ENCODE data around the gene ZFP42.
"Not testable (repeated sequence)": the region's sequence is repeated elsewhere in the genome, so short reads cannot be mapped to it uniquely, and the experiment has no call there.

Gene ZFP42

DNA sequence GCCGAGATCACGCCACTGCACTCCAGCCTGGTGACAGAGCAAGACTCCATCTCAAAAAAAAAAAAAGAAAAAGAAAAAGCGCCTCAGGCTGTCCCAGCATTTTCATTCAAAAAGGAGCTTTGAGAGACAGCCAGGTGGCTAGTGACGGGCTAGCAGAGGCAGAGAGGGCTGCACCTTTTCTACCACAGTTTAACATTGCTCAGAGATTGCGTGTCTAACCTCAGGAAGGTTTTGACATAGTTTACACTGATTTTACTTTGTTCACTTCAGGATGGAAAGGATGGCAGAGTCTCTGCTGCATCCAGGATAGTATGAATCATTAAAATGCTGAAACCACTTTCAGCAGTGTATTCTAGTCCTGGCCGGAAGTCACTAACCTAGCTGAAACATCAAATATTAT lies 28.1 kb downstream of the ZFP42 start:
- no peak for DNase-seq

DNA sequence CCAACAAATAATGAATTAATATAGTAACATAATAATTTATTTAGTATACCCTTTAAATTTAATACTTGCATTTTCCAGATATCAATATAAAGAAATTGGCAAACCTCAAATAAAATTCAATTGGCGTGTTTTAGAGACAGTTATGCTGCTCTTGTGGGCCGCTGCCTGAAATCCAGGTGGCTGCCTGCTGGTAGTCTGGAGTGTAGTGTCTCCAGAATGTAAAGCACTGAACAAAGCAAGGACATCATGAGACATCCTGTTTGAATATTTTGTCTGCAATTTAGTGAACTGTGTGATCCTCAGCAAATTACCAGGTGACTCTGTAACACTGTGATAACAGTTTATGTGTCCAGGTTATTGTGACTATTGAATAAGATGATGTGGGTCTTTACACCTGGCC lies 29.9 kb downstream of the ZFP42 start:
- no peak for DNase-seq

DNA sequence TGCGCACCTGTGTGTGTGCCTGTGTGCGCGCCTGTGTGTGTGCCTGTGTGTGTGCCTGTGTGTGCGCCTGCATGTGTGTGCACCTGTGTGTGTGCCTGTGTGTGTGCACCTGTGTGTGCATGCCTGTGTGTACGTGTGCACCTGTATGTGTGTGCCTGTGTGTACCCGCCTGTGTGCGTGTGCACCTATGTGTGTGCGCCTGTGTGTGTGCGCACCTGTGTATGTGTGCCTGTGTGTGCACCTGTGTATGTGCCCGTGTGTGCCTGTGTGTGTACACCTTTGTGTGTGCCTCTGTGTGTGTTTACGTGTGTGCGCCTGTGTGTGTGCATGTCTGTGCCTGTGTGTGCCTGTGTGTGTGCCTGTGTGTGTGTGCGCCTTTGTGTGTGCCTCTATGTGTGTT lies 33.5 kb downstream of the ZFP42 start:
- DNase-seq: no peak

DNA sequence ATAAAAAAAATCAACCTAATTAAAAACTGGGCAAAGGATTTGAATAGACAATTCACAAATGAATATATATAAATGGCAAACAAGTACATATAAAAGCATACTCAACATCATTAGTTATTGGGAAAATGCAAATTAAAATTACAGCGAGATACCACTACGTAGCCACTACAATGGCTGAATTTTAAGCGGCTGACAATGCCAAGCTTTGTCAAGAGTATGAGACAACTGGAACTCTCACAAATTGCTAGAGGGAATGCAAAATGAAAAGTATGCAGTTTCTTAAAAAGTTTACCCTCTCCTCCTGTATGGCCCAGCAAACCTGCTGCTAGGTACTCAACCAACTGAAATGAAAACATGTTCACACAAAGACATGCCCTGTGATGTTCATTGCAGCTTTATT lies 34.8 kb downstream of the ZFP42 start:
- DNase-seq: no peak

DNA sequence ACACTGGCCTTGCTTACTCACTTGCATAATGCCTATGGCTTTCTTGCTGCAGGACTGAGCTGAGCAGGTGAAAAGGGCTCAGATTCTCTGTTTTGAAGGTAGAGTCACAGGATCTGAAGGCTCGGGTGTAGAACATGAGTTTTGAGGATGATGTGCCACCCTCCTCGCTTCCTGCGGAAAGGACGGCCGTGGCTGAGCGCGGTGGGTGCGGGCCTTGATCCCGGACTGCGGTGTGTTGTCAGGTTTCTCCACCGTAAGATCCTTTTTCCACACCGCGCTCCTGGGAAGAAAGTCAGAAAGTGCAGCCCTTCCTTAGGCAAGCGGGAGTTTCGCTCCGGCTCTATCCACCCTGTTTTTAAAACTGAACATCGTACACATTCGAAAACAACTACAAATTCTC lies 36.2 kb downstream of the ZFP42 start:
- no peak for DNase-seq

DNA sequence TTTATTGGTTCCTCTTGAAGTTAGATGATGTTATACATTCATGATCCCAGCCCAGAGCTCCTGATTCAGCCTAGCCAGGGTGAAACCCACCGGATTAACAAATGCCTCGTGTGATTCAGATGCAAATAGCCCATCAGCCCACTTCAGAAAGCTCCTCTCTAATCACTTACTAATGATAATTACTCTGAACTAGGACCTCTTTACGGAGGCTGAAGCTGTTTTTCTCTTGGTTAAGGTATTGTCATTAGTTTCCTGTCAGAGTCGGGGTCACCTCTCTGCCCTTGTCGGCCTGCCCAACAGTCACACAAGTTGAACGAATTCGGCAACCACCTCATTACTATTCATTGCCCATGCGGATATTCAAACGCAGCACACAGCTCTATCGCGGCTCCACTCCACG lies 36.6 kb downstream of the ZFP42 start:
- no peak for DNase-seq

DNA sequence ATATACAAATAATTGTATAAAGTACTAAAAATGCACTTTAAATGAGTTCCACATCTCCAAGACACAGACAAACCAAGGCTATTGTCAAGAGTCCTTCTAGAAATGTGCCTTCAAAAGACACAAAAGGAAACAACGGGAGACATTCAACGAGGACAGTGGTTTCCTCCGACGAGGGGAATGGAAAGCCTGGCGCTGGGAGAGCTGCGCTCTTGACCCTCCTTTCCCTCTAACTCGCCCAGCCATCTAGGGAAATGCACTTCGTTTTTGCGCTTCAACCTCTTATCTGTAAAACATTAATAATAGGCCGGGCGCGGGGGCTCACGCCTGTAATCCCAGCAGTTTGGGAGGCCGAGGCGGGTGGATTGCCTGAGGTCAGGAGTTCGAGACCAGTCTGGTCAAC lies 37.0 kb downstream of the ZFP42 start:
- no peak for DNase-seq

DNA sequence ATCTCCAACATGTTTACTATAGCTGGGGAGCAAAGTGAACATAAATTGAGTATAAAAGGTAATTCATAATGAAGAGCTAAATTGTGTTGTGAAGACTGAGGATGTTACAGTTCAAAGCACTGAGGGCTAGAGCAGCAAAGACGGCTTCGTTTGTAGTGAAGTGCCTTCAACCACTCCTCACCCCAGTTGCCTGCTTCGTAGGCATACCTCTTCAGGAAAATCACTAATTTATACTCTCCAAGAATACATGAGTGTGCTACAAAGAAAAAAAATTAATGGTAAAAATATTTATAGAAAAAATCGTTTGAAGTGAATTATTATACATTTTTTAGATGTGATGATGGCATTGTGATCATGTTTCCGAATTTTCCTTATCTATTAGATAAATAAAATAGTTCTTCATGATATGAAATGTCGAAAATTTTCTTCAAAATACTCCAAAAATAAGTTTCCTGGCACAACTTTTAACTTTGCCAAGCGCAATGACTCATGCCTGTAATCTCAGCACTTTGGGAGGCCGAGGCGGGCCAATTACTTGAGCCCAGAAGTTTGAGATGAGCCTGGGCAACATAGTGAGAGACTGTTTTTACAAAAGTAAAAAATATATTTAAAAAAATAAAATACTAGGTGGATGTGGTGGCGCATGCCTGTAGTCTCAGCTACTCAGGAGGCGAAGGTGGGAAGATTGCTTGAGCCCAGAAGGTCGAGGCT lies 41.6 kb downstream of the ZFP42 start:
- no peak for DNase-seq

DNA sequence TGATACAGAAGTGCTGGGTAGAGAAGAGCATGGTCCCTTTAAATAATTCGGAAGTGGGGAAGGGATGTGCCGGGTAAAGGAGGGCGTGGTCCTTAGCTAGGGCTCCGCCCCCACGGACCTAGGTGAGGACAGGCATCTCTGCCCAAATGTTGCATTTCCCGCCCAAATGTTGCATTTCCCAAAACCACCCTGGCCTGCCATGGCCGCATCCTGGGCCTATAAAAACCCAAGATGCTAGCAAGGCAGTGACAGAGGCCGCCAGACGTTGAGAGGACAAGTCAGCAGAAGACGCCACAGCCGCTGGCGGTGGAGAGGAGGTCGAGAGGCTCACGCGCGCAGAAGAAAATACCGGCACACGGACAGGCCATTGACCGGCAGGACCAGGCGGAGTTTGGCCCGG lies 46.1 kb downstream of the ZFP42 start:
- DNase-seq: no peak

DNA sequence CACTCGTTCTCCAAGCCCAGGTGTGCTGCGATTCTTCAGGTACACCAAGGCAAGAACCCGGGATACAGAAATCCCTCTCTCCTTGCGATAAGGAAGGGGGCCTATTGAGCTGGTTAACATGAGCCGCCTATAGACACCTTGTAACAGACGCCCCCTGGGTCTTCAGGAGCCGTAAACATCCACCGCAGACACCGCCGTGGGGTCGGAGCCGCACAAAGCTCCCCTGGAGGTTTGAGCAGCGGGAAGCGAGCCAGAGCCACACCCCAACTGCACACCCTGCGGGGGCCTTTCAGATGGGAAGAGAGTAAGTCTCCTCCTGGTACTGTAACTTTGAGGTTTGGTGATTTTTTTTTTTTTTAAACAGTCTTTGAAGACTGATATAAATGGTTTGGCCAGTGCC lies 46.6 kb downstream of the ZFP42 start:
- no peak for DNase-seq

DNA sequence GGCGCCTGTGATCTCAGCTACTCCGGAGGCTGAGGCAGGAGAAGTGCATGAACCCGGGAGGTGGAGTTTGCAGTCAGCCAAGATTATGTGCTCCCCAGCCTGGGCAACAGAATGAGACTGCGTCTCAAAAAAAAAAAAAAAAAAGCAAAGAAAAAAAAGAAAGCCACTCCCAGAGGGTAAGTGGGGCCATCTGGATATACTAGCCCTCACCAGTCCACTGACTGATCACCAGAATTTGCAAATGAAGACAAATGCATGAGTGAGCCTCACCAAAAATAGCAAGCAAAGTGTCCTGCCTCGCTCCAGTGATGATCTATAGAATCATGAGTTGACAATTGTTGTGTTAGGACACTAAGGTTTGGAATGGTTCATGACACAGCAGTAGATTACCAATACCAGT lies 47.6 kb downstream of the ZFP42 start:
- DNase-seq: no peak

DNA sequence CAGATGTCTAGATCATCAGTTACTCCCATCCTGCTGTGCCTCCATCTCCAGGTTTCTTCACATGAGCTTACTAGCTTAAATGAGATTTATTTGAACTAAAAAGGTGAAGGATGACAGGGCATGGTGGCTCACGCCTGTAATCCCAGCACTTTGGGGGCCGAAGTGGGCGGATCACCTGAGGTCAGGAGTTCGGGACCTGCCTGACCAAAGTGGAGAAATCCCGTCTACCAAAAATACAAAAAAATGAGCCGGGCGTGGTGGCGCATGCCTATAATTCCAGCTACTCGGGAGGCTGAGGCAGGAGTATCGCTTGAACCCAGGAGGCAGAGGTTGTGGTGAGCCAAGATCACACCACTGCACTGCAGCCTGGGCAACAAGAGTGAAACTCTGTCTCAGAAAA lies 49.9 kb downstream of the ZFP42 start:
- DNase-seq: not testable (repeated sequence)

DNA sequence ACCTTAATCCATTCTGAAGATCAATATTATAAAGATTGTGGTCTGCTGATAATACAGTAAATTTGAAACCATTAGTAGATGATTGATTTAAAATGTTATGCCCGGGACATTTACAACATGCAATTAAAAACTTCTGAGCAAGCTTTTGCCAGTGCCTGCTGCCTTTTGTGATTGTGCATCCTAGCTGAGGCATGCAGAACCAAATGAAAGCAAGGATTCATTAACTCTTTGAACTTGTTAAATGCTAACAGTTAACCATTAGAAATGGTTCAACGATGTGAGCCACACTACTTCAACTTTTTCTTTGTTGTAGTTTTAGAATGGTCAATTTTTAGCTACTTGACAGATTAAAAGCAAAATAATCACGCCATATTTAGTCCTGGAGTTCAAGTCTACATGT lies 51.1 kb downstream of the ZFP42 start:
- DNase-seq: no peak

DNA sequence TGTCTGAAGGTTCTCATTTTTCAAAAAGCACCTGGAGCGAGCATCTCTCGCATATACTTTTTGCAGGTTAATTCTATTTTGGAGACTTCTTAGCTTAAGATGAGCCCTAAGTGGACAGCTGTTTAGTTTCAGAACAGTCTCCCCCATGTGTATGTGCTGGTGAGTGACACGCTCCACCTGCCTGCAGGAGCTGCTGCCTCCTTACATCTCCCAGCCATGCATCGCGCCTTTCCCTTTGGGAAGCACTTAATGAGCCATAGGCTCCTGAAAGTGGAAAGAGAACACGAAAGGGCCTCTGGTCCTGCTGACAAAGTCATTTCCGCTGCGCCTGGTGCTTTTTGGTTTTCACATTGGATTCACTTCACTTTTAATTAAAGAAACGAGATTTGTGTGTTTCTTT lies 57.7 kb downstream of the ZFP42 start:
- DNase-seq: no peak
